Calu3 (cell line): Measurements from ENCODE around the gene TMEM209. TPM values are rescaled to one million over a fixed set of nuclear protein-coding genes. Genes with fewer than 3 reads are reported as not detected.
"Not testable (repeated sequence)": the region's sequence is repeated elsewhere in the genome, so short reads cannot be mapped to it uniquely, and the experiment has no call there.

Experiments used
- BruUV-seq: library from RNA; stranded (reverse); fragments of 400-500 nt; replicated peaks from 2 replicates; lab custom pipeline; 2021; lab: Mats Ljungman, UMichigan
- CTCF ChIA-PET: fragments of 300-600 bp; sonication (Branson Sonifier 250); formaldehyde crosslinking; loops from one replicate; lab custom pipeline; 2022; ENCODE audit warnings: antibody characterized with exemption; lab: Charles Lee
- DNase-seq: peaks from one replicate; pipeline ENCODE4 v3.0.0; 2022
- H3K27ac Mint-ChIP-seq: one replicate; pipeline ENCODE4 v1.8.0; 2022; ENCODE audit warnings: mixed read lengths; ENCODE audit not compliant: unreplicated experiment
- H3K27me3 Mint-ChIP-seq: one replicate; pipeline ENCODE4 v1.8.0; 2022; ENCODE audit warnings: mixed read lengths; ENCODE audit not compliant: unreplicated experiment
- H3K36me3 Mint-ChIP-seq: one replicate; pipeline ENCODE4 v1.8.0; 2022; ENCODE audit warnings: mild to moderate bottlenecking, moderate library complexity, mixed read lengths; ENCODE audit not compliant: insufficient read depth, unreplicated experiment
- H3K4me1 Mint-ChIP-seq: one replicate; pipeline ENCODE4 v1.8.0; 2022; ENCODE audit warnings: mild to moderate bottlenecking, low read depth, mixed read lengths; ENCODE audit not compliant: unreplicated experiment
- H3K4me3 Mint-ChIP-seq: one replicate; pipeline ENCODE4 v1.8.0; 2022; ENCODE audit warnings: mild to moderate bottlenecking, low read depth, moderate library complexity, mixed read lengths; ENCODE audit not compliant: unreplicated experiment
- H3K9me3 Mint-ChIP-seq: one replicate; pipeline ENCODE4 v1.8.0; 2022; ENCODE audit warnings: low read depth, mixed read lengths; ENCODE audit not compliant: unreplicated experiment
- CTCF ChIP-seq: fragments of 200-600 bp; IDR thresholded peaks from one replicate; pipeline ENCODE4 v1.8.0; 2022; ENCODE audit warnings: antibody characterized with exemption; ENCODE audit not compliant: unreplicated experiment
- intact Hi-C: fragments of 100-400 bp; cut with micrococcal nuclease; formaldehyde crosslinking; loops from one replicate; pipeline ENCODE4 v1.10.0; 2022; ENCODE audit not compliant: unreplicated experiment
- total RNA-seq: library from RNA; stranded (reverse); gene quantifications from 2 replicates; pipeline ENCODE4 v1.2.3, GENCODE V29; 2022

The TMEM209 gene
- total RNA-seq, 1 experiment from 2014 or later, result 26.6 TPM

- no peak for DNase-seq
- no peaks in the 10 kb centered on the region for H3K27me3 Mint-ChIP-seq
- no TSS peak for BruUV-seq
- CTCF ChIA-PET, result no interaction called here
- H3K36me3 Mint-ChIP-seq, result no peaks in the 10 kb centered on the region
- H3K9me3 Mint-ChIP-seq, result no peaks in the 10 kb centered on the region
- intact Hi-C loops, result no loop called here
- no peaks in the 10 kb centered on the region for H3K4me1 Mint-ChIP-seq
- no peak for TF ChIP-seq CTCF
- H3K4me3 Mint-ChIP-seq, result no peak overlapping the region
- H3K27ac Mint-ChIP-seq, result no peak overlapping the region
Measured at GRCh38 chr7:130147710-130148325, 57.4 kb downstream of the TMEM209 start.

GRCh38 chr7:130146693-130147405 lies 58.4 kb downstream of the TMEM209 start:
- DNase-seq, result no peak
- intact Hi-C loops, result no loop called here
- no TSS peak for BruUV-seq
- no peaks in the 10 kb centered on the region for H3K27me3 Mint-ChIP-seq
- H3K36me3 Mint-ChIP-seq, result no peaks in the 10 kb centered on the region
- TF ChIP-seq CTCF, result no peak
- CTCF ChIA-PET, result no interaction called here
- no peaks in the 10 kb centered on the region for H3K4me1 Mint-ChIP-seq
- H3K4me3 Mint-ChIP-seq, result no peak overlapping the region
- H3K27ac Mint-ChIP-seq, result no peak overlapping the region
- H3K9me3 Mint-ChIP-seq, result no peaks in the 10 kb centered on the region

- BruUV-seq, H3K4me1 Mint-ChIP-seq, intact Hi-C loops, H3K4me3 Mint-ChIP-seq, H3K9me3 Mint-ChIP-seq, H3K27ac Mint-ChIP-seq, H3K27me3 Mint-ChIP-seq, H3K36me3 Mint-ChIP-seq, CTCF ChIA-PET, DNase-seq: not testable (repeated sequence)
Measured at GRCh38 chr7:130146142-130146541, 59.1 kb downstream of the TMEM209 start.

GRCh38 chr7:130145424-130146100 lies 59.6 kb downstream of the TMEM209 start:
- no peaks in the 10 kb centered on the region for H3K4me1 Mint-ChIP-seq
- no TSS peak for BruUV-seq
- no peak overlapping the region for H3K27ac Mint-ChIP-seq
- no peaks in the 10 kb centered on the region for H3K9me3 Mint-ChIP-seq
- H3K4me3 Mint-ChIP-seq, result no peak overlapping the region
- TF ChIP-seq CTCF, result no peak
- H3K36me3 Mint-ChIP-seq, result peaks cover 8% of the 10 kb centered on the region
- DNase-seq, result no peak
- CTCF ChIA-PET, result interaction anchor here (0.5 to 1.2 kb wide), 2 partner anchors 73 to 83 kb away, joined by 3 read pairs; no protein-coding TSS in a partner anchor
- intact Hi-C loops, result no loop called here
- no peaks in the 10 kb centered on the region for H3K27me3 Mint-ChIP-seq
